ENCODE data around the gene P4HA1. TPM values are rescaled to one million over a fixed set of nuclear protein-coding genes. Genes with fewer than 3 reads are reported as not detected.
"Not testable (repeated sequence)": the region's sequence is repeated elsewhere in the genome, so short reads cannot be mapped to it uniquely, and the experiment has no call there.

Gene P4HA1
- total RNA-seq, 1 experiment from 2014 or later, result 65.9 TPM

GRCh38 chr10:73022961-73023360, 73.7 kb downstream of the P4HA1 start:
- H3K27me3 ChIP-seq, H3K9me3 ChIP-seq, H3K4me3 ChIP-seq, DNase-seq: not testable (repeated sequence)
- peaks cover 13% of the 10 kb centered on the region for H3K36me3 ChIP-seq

GRCh38 chr10:73021538-73022164, 75.0 kb downstream of the P4HA1 start:
- DNase-seq, H3K9me3 ChIP-seq, H3K36me3 ChIP-seq, H3K27me3 ChIP-seq, H3K4me3 ChIP-seq: not testable (repeated sequence)

DNA sequence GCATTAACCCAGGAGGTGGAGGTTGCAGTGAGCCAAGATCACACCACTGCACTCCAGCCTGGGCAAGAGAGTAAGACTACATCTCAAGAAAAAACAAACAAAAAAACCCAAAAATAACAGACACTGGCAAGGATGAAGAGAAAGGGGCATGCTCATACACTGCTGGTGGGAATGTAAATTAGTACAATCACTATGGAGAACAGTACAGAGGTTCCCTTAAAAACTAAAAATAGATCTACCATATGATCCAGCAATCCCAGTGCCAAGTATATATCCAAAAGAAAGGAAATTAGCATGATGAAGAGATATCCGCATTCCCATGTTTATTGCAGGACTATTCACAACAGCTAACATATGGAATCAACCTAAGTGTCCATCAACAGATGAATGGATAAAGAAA, 75.6 kb downstream of the P4HA1 start:
- Histone ChIP-seq H3K27me3 (no peaks in the 10 kb centered on the region), H3K4me3 (no peak overlapping the region), H3K36me3 (peaks cover 14% of the 10 kb centered on the region), H3K9me3 (no peaks in the 10 kb centered on the region)
- DNase-seq, result no peak

DNA sequence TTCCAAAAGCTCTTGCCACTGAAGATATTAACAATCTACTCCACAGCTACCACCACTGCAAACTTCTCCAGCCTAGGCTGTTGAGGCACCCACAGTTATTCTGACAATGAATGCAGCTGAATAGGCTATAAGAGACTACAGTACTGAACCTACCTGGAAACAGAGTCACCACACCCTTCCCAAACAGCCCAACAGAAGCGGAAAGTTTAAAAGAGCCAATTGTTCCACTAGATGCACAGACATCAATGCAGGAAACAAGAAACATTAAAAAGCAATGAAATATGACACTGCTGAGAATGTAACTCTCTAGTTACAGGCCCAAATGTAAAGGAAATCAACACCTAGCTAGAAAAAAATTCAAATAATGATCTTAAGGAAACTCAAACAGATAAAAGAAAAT, 77.6 kb downstream of the P4HA1 start:
- Histone ChIP-seq H3K27me3 (no peaks in the 10 kb centered on the region), H3K9me3 (no peaks in the 10 kb centered on the region), H3K36me3 (peaks cover 14% of the 10 kb centered on the region), H3K4me3 (no peak overlapping the region)
- DNase-seq, result no peak

- H3K9me3 ChIP-seq, result no peaks in the 10 kb centered on the region
- H3K27me3 ChIP-seq, result no peaks in the 10 kb centered on the region
- no peak for DNase-seq
- no peak overlapping the region for H3K4me3 ChIP-seq
- H3K36me3 ChIP-seq, result peaks cover 11% of the 10 kb centered on the region
Observed at GRCh38 chr10:73018632-73019031, 78.0 kb downstream of the P4HA1 start.

- DNase-seq, result no peak
- H3K9me3 ChIP-seq, result no peaks in the 10 kb centered on the region
- no peak overlapping the region for H3K4me3 ChIP-seq
- peaks cover 14% of the 10 kb centered on the region for H3K36me3 ChIP-seq
- H3K27me3 ChIP-seq, result no peaks in the 10 kb centered on the region
Observed at GRCh38 chr10:73017955-73018480, 78.6 kb downstream of the P4HA1 start.

DNA sequence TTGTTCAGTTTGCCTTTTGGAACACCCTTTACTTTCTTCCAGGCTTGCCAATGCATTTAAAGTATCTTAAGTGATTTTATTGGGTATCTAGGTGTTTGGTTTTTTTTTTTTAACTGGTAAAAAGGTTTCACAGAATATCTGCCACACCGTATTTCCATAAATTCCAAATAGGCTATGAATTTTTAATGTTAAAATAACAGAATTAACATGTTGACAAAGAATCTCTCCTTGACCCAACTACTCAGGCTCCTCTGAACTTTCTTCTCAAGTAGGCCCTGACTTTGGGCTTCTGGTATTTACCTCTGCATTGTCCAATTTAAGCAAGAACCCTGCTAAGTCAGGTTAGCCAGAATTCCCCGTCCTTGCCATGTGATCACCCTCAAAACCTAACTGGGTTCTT, 80.9 kb downstream of the P4HA1 start:
- no peaks in the 10 kb centered on the region for H3K27me3 ChIP-seq
- H3K36me3 ChIP-seq, result peaks cover 16% of the 10 kb centered on the region
- no peak overlapping the region for H3K4me3 ChIP-seq
- no peak for DNase-seq
- no peaks in the 10 kb centered on the region for H3K9me3 ChIP-seq

- 0 out of 2 replicates have a peak, but pooled peaks cover 3% of the 10 kb centered on the region for H3K9me3 ChIP-seq
- no peak overlapping the region for H3K4me3 ChIP-seq
- H3K36me3 ChIP-seq, result peaks cover 14% of the 10 kb centered on the region
- H3K27me3 ChIP-seq, result no peaks in the 10 kb centered on the region
- no peak for DNase-seq
Observed at GRCh38 chr10:73003822-73004221, 92.8 kb downstream of the P4HA1 start.

DNA sequence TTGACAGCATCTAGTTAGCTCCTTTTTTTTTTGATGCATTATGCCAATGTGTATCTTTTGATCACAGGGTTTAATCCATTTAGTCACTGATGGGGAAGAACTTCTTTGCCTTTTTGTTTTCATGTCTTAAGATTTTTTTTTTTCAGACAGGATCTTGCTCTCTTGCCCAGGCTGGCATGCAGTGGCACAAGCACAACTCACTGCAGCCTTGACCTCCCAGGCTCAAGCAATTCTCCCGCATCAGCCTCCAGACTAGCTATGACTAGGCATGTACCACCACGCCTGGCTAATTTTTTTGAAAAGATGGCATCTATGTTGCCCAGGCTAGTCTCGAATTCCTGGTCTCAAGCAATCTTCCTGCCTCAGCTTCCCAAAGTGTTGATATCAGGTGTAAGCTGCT, 95.7 kb downstream of the P4HA1 start:
- H3K27me3 ChIP-seq, result no peaks in the 10 kb centered on the region
- H3K36me3 ChIP-seq, result peaks cover 12% of the 10 kb centered on the region
- no peak overlapping the region for H3K4me3 ChIP-seq
- peaks cover 13% of the 10 kb centered on the region for H3K9me3 ChIP-seq
- no peak for DNase-seq

DNA sequence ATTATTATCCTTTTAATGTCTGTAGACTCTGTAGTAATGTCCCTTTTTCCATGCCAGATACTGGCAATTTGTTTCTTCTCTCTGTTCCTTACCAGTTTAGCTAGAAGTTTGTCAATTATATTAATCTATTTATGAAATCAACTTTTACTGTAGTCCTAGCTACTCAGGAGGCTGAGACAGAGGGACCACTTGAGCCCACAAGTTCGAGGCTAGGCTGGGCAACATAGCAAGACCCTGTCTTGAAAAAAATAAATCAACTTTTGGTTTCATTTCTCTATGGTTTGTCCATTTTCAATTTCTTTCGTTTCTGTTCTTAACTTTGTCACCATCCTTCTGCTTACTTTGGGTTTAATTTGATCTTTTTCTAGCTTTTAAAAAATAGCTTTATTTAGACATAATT, 99.6 kb downstream of the P4HA1 start:
- H3K36me3 ChIP-seq, result no peaks in the 10 kb centered on the region
- H3K9me3 ChIP-seq, result peaks cover 13% of the 10 kb centered on the region
- H3K4me3 ChIP-seq, result no peak overlapping the region
- DNase-seq, result no peak
- no peaks in the 10 kb centered on the region for H3K27me3 ChIP-seq

DNA sequence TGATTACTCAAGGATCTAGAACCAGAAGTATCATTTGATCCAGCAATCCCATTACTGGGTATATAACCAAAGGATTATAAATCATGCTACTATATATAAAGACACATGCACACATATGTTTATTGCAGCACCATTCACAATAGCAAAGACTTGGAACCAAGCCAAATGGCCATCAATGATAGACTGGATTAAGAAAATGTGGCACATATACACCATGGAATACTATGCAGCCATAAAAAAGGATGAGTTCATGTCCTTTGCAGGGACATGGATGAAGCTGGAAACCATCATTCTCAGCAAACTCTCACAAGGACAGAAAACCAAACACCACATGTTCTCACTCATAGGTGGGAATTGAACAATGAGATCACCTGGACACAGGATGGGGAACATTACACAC, 101.2 kb downstream of the P4HA1 start:
- not testable (repeated sequence) for H3K4me3 ChIP-seq, DNase-seq, H3K36me3 ChIP-seq, H3K27me3 ChIP-seq
- peaks cover 13% of the 10 kb centered on the region for H3K9me3 ChIP-seq

DNA sequence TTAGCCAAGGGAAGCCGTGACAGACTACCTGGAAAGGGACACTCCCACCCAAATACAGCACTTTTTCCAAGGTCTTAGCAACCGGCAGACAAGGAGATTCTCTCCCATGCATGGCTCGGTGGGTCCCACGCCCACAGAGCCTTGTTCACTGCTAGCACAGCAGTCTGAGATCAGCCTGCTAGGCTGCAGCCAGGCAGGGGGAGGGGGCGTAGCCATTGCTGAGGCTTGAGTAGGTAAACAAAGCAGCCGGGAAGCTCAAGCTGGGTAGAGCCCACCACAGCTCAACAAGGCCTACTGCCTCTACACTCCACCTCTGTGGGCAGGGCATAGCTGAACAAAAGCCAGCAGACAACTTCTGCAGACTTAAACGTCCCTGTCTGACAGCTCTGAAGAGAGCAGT, 106.9 kb downstream of the P4HA1 start:
- H3K36me3 ChIP-seq, H3K4me3 ChIP-seq, H3K27me3 ChIP-seq, H3K9me3 ChIP-seq, DNase-seq: not testable (repeated sequence)

- H3K4me3 ChIP-seq, H3K9me3 ChIP-seq, H3K27me3 ChIP-seq, H3K36me3 ChIP-seq, DNase-seq: not testable (repeated sequence)
Observed at GRCh38 chr10:72984618-72985017, 112.0 kb downstream of the P4HA1 start.

DNA sequence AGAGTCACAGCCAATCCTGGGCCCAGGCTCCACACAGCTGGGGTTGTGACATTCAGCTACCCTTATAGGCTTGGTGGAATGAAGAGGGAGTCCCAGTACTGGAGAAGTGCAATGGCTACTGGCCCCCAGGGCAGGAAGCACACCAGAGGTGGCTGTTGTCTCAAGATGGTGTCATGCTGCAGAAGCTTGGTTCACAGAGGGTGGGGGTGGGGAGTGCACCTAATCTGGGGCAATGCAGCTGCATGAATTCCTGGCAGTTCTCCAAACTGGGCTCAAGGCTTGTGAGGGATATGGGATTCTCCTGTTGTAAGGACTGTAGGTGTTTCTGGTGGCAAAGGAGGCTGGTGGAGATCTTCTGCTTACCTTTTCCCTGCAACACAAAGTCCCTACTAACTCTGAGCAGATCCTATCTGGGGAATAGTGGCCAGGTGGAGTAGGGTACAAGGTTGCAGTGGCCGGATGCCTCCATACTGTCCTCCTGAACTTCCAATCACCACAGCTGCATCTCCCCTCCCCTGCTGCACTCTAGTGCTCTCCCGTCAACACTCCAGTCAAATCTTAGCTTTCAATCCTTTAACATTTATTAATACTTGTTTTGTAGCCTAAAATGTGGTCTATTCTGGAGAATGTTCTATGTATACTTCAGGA, 114.7 kb downstream of the P4HA1 start:
- H3K36me3 ChIP-seq, result no peaks in the 10 kb centered on the region
- H3K27me3 ChIP-seq, result no peaks in the 10 kb centered on the region
- no peak for DNase-seq
- H3K4me3 ChIP-seq, result no peak overlapping the region
- peaks cover 21% of the 10 kb centered on the region for H3K9me3 ChIP-seq

- DNase-seq, result no peak
- Histone ChIP-seq H3K4me3 (no peak overlapping the region), H3K27me3 (no peaks in the 10 kb centered on the region), H3K36me3 (no peaks in the 10 kb centered on the region), H3K9me3 (peaks cover 21% of the 10 kb centered on the region)
Observed at GRCh38 chr10:72981028-72981881, 115.4 kb downstream of the P4HA1 start.

DNA sequence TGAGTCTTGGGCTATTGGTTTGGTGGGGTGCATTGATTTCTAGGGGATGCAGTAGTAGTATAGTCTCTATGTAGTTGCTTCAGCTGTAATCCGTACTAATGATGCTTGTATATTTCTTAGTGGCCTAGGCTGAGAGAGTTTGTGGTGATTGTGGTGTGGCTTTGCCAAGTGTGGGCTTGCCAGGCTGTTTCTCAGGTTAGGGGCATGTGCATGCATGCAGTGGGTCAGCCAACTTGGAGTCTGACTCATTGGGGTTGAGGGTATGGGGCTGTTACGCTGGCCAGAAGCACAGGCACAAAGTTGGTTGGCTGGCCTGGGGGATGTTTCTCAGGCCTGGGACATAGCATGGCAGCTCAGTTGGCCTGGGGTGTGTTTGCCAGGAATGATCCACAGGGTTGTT, 116.3 kb downstream of the P4HA1 start:
- peak; percentile 5 for DNase-seq
- peaks cover 25% of the 10 kb centered on the region for H3K9me3 ChIP-seq
- H3K27me3 ChIP-seq, result no peaks in the 10 kb centered on the region
- no peaks in the 10 kb centered on the region for H3K36me3 ChIP-seq
- no peak overlapping the region for H3K4me3 ChIP-seq

GRCh38 chr10:72979709-72980108, 117.0 kb downstream of the P4HA1 start:
- Histone ChIP-seq H3K9me3 (peaks cover 26% of the 10 kb centered on the region), H3K27me3 (peaks cover under 1% of the 10 kb centered on the region; the same call in 1 of the 2 replicates), H3K4me3 (no peak overlapping the region), H3K36me3 (no peaks in the 10 kb centered on the region)
- DNase-seq, result no peak
